Measurements from ENCODE around the gene GRIK5. TPM values are rescaled to one million over a fixed set of nuclear protein-coding genes. Genes with fewer than 3 reads are reported as not detected.

Gene GRIK5
- polyA plus RNA-seq, 3 donors from 2014 or later: not detected

DNA sequence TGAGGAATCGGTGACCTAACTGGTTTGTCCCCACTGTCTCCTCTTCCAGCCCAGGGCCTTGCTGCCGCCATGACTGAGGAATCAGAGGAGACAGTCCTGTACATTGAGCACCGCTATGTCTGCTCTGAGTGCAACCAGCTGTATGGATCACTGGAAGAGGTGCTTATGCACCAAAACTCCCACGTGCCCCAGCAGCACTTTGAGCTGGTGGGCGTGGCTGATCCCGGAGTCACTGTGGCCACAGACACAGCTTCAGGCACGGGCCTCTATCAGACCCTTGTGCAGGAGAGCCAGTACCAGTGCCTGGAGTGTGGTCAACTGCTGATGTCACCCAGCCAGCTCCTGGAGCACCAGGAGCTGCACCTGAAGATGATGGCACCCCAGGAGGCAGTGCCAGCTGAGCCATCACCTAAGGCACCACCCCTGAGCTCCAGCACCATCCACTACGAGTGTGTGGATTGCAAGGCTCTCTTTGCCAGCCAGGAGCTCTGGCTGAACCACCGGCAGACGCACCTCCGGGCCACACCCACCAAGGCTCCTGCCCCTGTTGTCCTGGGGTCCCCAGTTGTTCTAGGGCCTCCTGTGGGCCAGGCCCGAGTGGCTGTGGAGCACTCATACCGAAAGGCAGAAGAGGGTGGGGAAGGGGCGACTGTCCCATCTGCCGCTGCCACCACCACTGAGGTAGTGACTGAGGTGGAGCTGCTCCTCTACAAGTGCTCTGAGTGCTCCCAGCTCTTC lies 8.7 kb upstream of the GRIK5 start:
- H3K4me3 Mint-ChIP-seq: peak overlapping the region in 3 of 5 donors; percentile 81 to 96 (median 86)
- peaks cover 41 to 49% of the 10 kb centered on the region in 2 donors for H3K4me1 Mint-ChIP-seq
- DNase-seq: no peak
- H3K36me3 Mint-ChIP-seq: peaks cover 0 to 14% (median 5%) of the 10 kb centered on the region in 3 donors
- H3K27ac Mint-ChIP-seq: peak overlapping the region in 5 of 6 donors; percentile 57 to 100 (median 91)
- H3K9me3 Mint-ChIP-seq: peaks cover 0 to 2% (median 0%) of the 10 kb centered on the region in 6 donors
- H3K27me3 Mint-ChIP-seq (ENCODE audit: low read depth in 3 of 3): peaks cover 5 to 10% (median 8%) of the 10 kb centered on the region in 3 donors

DNA sequence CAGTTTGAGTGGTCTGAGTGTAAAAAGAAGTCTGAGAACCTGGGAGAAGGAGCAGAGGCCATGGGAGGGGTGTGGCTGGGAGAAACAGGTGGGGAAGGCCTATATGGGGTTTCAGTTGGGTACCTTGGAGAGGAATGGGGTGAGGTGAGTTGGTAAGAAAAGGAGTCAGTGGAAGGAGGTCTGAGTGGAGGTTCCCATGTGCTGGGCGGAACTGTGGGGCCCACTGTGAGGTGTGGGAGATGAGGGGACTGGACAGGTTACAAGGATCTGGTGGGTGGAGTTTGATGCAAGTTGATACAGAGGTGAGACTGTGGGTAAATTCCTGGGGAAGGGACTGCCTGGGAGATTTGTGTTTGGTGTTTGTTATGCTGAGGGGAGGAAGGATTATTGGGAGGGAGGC lies 8.1 kb upstream of the GRIK5 start:
- peaks cover 41 to 49% of the 10 kb centered on the region in 2 donors for H3K4me1 Mint-ChIP-seq
- H3K4me3 Mint-ChIP-seq: peak overlapping the region in 4 of 5 donors; percentile 81 to 96 (median 88)
- H3K36me3 Mint-ChIP-seq: peaks cover 0 to 14% (median 5%) of the 10 kb centered on the region in 3 donors
- peak overlapping the region; percentile 57 to 100 (median 92) for H3K27ac Mint-ChIP-seq
- DNase-seq: no peak
- H3K9me3 Mint-ChIP-seq: peaks cover 0 to 2% (median 0%) of the 10 kb centered on the region in 6 donors
- H3K27me3 Mint-ChIP-seq (ENCODE audit: low read depth in 3 of 3): peaks cover 5 to 10% (median 8%) of the 10 kb centered on the region in 3 donors

DNA sequence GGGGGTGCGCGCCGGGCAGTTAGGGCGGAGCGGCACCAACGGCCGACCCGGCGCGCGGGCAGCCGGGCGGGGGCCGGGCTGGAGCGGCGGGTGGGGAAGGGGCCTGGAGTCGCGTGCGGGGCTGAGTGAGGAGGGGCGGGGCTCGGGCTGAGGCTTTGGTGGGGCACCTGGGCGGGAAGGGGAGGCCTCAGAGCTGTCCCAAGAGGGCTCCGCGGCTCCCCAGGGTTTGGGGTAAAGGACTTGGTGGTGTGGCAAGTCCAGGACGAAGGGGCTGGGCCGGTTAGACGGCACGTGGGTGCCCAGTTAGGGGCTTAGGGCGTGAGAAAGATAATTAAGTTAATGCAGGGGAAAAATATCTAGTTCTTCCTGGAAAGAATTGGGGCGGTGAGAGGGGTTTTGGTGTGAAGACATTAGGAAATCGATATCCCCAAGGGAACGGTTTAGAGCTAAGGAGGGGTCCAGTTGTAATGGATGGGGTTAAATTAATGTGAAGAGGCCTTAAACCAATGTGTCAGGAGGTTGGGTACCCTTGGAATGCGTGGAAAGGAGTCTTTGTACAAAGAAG lies 6.5 kb upstream of the GRIK5 start:
- Mint-ChIP-seq H3K9me3 (peaks cover 0 to 2% (median 0%) of the 10 kb centered on the region in 6 donors), H3K27me3 (ENCODE audit: low read depth in 3 of 3) (peaks cover 5 to 10% (median 8%) of the 10 kb centered on the region in 3 donors), H3K4me1 (peaks cover 40 to 42% of the 10 kb centered on the region in 2 donors), H3K4me3 (peak overlapping the region; percentile 81 to 96 (median 90)), H3K36me3 (peaks cover 0 to 10% (median 3%) of the 10 kb centered on the region in 3 donors), H3K27ac (peak overlapping the region; percentile 86 to 100 (median 92))
- DNase-seq: no peak

DNA sequence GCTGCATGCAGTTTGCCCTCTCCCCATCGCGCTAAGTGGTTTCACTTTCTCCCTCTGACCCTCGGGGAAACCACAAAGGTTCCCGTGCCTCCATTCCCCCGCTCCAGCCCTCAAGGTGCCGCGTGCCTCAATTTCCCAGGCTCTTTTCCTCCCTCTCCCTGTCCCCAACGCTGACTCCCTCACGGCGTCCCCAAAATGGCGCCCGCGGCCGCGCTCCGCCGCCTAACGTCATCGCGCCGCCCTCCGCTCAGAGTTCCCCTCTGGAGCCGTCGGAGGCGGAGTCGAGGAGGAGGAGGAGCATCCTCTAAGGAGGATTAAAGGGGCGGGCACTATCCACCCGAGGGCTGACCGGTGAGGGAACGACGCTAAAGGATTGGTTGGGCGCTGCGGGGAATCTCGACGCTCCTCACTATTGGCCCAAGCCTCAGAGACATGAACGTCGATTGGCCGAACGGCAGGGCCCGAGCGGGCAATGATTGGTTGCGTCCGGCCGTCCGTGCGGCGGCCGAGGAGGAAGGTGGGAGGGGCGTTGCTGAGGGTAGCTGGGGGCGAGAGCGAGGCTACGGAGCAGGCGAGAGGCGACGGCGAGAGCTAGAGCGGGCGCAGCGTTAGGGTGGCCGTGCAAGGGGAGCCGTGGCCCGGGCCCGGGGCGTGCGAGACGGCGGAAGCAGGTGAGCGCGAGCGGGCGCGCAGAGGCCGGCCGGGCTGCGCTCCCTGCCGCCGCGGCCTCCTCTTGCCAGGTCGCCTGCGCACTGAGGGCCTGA lies 5.8 kb upstream of the GRIK5 start, which contains the start of gene ZNF574:
Gene ZNF574 (plus strand): TSS at position 551 of the 764 bp plus-strand sequence. CDS start 2,441 bp downstream, outside the sequence.
- H3K4me1 Mint-ChIP-seq: peaks cover 37 to 41% of the 10 kb centered on the region in 2 donors
- H3K9me3 Mint-ChIP-seq: peaks cover 0 to 2% (median 0%) of the 10 kb centered on the region in 6 donors
- peak; percentile 97 to 99 (median 99) for DNase-seq
- peak within 1 kb of the TSS; percentile 90 to 97 (median 96) for H3K4me3 Mint-ChIP-seq
- peaks cover 5 to 10% (median 10%) of the 10 kb centered on the region in 3 donors for H3K27me3 Mint-ChIP-seq (ENCODE audit: low read depth in 3 of 3)
- peaks cover 0 to 6% (median 0%) of the 10 kb centered on the region in 3 donors for H3K36me3 Mint-ChIP-seq
- peak within 1 kb of the TSS; percentile 99 to 100 (median 100) for H3K27ac Mint-ChIP-seq

DNA sequence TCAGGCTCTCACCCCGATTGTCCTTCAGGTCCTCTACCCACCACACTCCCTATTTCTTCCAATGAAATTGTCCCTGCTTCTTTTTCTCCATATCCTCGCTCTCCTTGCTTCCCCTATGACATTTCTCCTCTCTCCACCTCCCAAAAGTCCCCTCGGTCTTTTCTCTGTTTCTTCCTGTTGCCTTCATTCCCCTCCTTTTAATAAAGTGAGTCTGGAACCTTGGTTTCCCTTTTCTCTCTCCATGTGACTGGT lies 5.3 kb upstream of the GRIK5 start:
- H3K9me3 Mint-ChIP-seq: peaks cover 0 to 2% (median 0%) of the 10 kb centered on the region in 6 donors
- peaks cover 0 to 6% (median 5%) of the 10 kb centered on the region in 3 donors for H3K36me3 Mint-ChIP-seq
- peak overlapping the region; percentile 90 to 97 (median 96) for H3K4me3 Mint-ChIP-seq
- peaks cover 5 to 14% (median 12%) of the 10 kb centered on the region in 3 donors for H3K27me3 Mint-ChIP-seq (ENCODE audit: low read depth in 3 of 3)
- H3K27ac Mint-ChIP-seq: peak overlapping the region; percentile 99 to 100 (median 100)
- H3K4me1 Mint-ChIP-seq: peaks cover 37 to 41% of the 10 kb centered on the region in 2 donors
- no peak for DNase-seq

DNA sequence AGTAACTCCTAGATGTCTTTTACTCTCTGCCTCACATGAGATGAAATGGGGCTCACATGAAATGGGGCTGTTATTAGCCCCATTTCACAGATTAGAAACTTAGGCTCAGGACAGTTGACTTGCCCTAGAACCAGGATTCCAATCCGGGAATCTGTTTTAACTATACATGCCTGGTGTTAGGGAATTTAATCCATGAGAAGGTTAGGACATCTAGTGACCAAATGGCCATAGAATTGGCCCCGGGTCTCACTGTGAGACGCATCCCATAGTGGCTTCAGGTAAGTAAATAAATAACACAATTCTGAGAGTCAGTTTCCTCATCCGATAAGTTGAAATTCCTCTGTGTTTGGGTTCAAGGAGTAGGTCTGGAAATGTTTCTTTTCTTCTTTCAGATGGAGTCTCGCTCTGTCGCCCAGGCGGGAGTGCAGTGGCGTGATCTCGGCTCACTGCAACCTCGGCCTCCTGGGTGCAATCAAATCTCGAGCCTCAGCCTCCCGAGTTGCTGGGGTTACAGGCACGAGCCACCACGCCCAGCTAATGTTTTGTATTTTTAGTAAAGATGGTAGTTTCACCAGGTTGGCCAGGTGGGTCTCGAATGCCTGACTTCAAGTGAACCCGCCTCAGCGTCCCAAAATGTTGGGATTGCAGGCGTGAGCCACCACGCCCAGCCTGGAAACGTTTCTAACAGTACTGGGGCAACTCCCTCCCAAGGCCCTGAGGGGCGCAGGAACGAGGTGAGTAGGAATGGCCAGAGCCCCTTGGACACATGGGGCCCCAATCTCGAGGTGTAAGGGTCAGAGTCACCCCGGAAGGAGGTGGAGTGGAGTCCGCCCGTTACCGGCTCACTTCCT lies 4.7 kb upstream of the GRIK5 start:
- Mint-ChIP-seq H3K9me3 (peaks cover 0 to 2% (median 0%) of the 10 kb centered on the region in 6 donors), H3K4me1 (peaks cover 37 to 41% of the 10 kb centered on the region in 2 donors), H3K4me3 (peak overlapping the region; percentile 90 to 97 (median 96)), H3K27me3 (ENCODE audit: low read depth in 3 of 3) (peaks cover 5 to 14% (median 12%) of the 10 kb centered on the region in 3 donors), H3K27ac (peak overlapping the region; percentile 99 to 100 (median 100)), H3K36me3 (peaks cover 0 to 5% (median 5%) of the 10 kb centered on the region in 3 donors)
- no peak for DNase-seq

DNA sequence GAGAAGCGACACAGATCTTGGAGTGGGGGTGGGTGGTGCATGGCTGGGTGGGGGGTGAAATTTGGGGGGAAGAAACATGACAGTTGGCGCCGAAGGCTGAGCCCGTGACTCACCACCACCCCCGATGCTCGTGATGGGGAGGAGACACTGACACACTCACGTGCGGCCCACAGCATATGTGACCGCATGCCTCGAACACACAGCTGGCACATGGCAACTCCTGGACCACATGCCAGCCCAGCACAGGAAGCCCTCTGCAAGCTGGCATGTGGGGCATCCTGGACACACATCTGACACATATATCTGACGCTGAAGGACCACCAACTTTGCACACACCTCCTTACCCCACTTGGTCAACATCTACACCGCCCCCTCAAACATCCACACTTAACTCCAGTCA lies 1.2 kb upstream of the GRIK5 start:
- no peak overlapping the region for H3K4me3 Mint-ChIP-seq
- peaks cover 0 to 2% (median 0%) of the 10 kb centered on the region in 6 donors for H3K9me3 Mint-ChIP-seq
- H3K36me3 Mint-ChIP-seq: peaks cover 0 to 5% (median 0%) of the 10 kb centered on the region in 3 donors
- H3K27me3 Mint-ChIP-seq (ENCODE audit: low read depth in 3 of 3): peaks cover 3 to 12% (median 12%) of the 10 kb centered on the region in 3 donors
- H3K4me1 Mint-ChIP-seq: peaks cover 15 to 19% of the 10 kb centered on the region in 2 donors
- H3K27ac Mint-ChIP-seq: no peak overlapping the region
- no peak for DNase-seq

DNA sequence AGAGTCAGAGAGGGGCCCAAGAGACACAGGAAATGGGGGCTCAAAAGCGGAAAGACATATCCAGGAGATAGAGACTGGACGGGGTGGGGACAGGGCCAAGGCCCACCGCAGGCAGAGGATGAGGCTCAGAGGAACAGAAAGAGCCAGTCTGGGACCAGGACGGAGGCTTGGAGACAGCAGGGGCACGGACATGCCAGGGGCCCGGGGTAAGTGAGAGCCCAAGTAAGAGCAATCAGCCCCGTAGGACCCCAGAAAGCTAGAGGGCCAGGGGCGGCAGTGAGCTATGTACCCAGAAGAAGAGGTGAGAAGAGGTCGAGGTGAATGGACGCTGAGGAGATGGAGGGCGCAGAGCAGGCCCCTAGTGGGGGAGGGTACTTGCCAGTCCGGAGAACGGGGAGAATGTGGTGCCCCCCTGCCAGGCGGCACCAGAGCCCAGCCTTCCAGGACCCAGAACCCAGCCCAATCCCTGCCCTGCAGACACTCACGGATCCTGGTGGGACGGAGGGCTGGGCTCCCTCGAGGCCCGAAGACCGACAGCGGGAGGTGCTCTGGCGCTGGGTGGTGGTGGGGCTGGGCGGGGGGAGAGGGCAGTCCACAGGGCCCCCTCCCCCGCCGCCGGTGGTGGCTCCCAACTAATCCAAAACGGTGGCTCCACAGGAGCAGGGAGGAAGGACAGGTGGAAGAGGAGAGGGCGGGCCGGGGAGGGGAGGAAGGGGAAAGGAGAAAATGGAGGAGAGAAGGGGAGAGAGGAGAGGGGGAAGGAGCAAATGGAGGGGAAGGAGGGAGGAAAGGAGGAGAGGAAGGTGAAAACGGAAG lies 1.0 kb downstream of the GRIK5 start:
- Mint-ChIP-seq H3K27me3 (ENCODE audit: low read depth in 3 of 3) (peaks cover 0 to 9% (median 4%) of the 10 kb centered on the region in 3 donors), H3K27ac (no peak overlapping the region), H3K36me3 (peaks cover 0 to 5% (median 0%) of the 10 kb centered on the region in 3 donors), H3K9me3 (no peaks in the 10 kb centered on the region), H3K4me1 (no peaks in the 10 kb centered on the region), H3K4me3 (no peak overlapping the region)
- DNase-seq: no peak

DNA sequence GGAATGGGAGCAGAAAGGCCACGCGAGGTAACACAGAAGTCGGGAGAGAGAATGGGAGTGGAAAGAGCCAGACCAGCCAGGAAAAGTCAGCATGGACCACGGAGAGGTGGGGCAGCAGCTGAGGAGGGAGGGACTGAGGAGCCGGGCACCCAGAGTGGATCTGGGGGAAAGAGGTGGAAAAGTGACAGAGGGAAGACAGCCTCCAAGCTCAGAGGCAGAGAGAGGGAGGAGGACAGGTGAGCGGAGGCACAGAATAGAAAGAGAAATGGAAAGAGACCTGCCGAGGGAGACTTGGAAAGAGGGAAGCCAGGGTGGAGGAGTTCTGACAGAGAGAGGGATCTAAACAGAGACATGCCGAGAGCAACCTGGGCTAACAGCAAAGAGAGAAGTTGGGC lies 1.6 kb downstream of the GRIK5 start:
- Mint-ChIP-seq H3K27me3 (ENCODE audit: low read depth in 3 of 3) (peaks cover 0 to 9% (median 4%) of the 10 kb centered on the region in 3 donors), H3K27ac (no peak overlapping the region), H3K4me1 (no peaks in the 10 kb centered on the region), H3K9me3 (no peaks in the 10 kb centered on the region), H3K4me3 (no peak overlapping the region), H3K36me3 (peaks cover 0 to 5% (median 0%) of the 10 kb centered on the region in 3 donors)
- DNase-seq: no peak

DNA sequence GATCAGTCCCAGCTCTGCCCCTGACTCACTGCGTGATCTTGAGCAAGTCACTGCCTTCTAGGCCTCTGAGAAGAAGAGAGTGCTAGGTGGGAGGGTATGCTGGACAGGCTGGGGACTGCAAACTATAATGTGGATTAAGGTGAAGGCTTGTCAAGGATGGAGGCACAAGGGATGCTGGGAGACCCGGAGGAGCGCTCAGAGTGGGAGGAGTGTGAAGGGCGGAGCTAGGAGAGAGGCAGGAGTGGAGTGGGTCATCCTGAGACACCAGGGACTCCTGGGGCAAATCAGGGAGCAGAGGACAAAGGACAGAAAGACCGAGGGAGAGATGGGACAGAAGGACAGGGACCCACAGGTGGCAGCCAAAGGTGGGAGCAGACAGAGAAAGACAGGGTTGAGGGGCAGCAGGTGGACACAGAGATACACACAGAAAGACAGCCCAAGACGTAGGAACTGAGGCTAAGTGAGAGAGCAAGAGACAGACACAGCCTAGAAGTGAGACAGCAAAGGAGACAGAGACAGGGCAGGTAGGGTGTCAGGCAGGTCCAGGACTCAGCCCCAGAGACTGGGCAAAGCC lies 2.6 kb downstream of the GRIK5 start:
- Mint-ChIP-seq H3K27ac (no peak overlapping the region), H3K4me3 (no peak overlapping the region)

DNA sequence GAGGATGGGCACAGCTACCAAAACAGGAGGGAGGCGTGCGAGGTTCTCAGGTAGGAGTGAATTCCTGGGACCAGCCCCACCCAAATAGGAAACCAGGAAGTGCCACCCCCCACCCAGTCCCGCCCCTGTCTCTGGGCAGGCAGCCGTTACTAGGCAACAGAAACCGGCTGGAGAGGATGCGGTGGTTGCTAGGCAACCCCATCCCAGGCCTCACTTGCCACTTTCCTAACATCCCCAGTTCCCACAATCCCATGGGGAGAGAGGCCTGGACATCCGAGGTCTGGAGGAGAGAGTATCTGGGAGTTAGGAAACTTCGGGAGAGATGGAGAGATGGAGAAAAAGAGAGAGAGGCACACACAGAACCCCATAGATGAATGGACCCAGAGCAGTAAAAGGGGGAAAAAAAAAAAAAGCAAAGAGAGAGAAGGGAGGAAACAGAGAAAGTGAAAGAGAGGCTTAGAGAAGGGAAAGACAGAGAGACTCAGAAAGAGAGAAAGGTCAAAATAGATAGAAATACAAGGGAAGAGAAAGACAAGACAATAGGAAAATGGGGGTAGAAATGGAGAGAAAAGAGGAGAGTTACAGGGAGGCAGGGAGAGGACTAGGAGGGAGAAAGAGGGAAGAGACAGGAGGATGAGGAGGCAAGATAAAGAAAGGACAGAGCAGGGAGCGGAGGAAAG lies 3.8 kb downstream of the GRIK5 start:
- H3K27ac Mint-ChIP-seq: no peak overlapping the region
- no peaks in the 10 kb centered on the region for H3K4me1 Mint-ChIP-seq
- H3K9me3 Mint-ChIP-seq: no peaks in the 10 kb centered on the region
- H3K27me3 Mint-ChIP-seq (ENCODE audit: low read depth in 3 of 3): peaks cover 0 to 9% (median 6%) of the 10 kb centered on the region in 3 donors
- no peak for DNase-seq
- H3K36me3 Mint-ChIP-seq: peaks cover 0 to 5% (median 0%) of the 10 kb centered on the region in 3 donors
- H3K4me3 Mint-ChIP-seq: no peak overlapping the region

More for the DNA sequence above, 2.6 kb downstream of the GRIK5 start:
- Mint-ChIP-seq H3K27me3 (ENCODE audit: low read depth in 3 of 3) (peaks cover 0 to 9% (median 6%) of the 10 kb centered on the region in 3 donors), H3K36me3 (peaks cover 0 to 5% (median 0%) of the 10 kb centered on the region in 3 donors), H3K9me3 (no peaks in the 10 kb centered on the region), H3K4me1 (no peaks in the 10 kb centered on the region)
- no peak for DNase-seq

Data from immature natural killer cell (primary cell).